Fibroblast of pulmonary artery (primary cell): ENCODE measurements around the gene CTNNA1.

ENCODE experiments used
- DNase-seq: peaks from one replicate; pipeline ENCODE4 v3.0.0-alpha.2; 2010; ENCODE audit warnings: low read depth
- H3K4me3 ChIP-seq: replicated peaks from 2 replicates; pipeline ENCODE4 v1.5.1; 2011; ENCODE audit warnings: low read depth, mild to moderate bottlenecking, control low read depth, low read length, moderate library complexity
- TF ChIP-seq, protein P1 (sequence below): IDR thresholded peaks from 2 replicates; pipeline ENCODE4 v1.5.1; 2011; ENCODE audit warnings: mild to moderate bottlenecking, control low read depth, low read length, inconsistent platforms; ENCODE audit errors: missing control alignments

CTNNA1 gene

DNA sequence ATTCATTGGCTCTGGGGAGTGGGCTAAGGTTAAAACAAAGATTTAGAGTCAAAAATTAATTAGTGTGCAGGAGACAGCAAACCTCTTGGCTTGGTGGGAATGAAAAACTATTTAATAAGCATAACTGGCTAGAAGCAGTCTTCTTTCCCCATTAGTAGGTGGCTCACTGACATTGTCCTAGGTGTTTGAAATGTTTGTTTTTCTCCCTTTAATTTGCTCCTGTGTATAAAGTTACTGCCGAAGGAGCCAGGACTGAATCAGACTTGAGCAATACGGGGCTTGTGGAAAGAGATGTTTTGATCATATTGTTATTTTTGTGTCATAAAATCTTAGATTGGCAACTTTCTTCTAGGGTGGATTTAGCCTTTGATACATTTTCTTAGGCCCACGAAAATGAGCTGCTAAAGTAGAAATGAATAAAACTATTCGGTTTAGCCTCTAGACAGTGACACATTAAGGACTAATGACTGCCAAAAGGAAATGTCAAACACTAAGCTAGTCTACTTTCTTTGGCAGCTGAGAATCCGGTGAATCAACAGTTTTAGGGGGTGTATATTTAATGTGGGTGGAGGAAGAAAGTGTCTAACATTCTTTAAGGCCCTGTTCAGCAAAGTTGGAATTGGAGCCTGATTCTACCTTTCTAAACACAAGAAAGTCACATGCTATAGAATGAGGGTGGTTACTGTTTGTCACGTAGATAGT is 91.7 kb downstream of the CTNNA1 start:
- TF ChIP-seq, protein P1, sequence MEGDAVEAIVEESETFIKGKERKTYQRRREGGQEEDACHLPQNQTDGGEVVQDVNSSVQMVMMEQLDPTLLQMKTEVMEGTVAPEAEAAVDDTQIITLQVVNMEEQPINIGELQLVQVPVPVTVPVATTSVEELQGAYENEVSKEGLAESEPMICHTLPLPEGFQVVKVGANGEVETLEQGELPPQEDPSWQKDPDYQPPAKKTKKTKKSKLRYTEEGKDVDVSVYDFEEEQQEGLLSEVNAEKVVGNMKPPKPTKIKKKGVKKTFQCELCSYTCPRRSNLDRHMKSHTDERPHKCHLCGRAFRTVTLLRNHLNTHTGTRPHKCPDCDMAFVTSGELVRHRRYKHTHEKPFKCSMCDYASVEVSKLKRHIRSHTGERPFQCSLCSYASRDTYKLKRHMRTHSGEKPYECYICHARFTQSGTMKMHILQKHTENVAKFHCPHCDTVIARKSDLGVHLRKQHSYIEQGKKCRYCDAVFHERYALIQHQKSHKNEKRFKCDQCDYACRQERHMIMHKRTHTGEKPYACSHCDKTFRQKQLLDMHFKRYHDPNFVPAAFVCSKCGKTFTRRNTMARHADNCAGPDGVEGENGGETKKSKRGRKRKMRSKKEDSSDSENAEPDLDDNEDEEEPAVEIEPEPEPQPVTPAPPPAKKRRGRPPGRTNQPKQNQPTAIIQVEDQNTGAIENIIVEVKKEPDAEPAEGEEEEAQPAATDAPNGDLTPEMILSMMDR, result no peak
- DNase-seq, result peak; percentile 64
- H3K4me3 ChIP-seq, result no peak overlapping the region

DNA sequence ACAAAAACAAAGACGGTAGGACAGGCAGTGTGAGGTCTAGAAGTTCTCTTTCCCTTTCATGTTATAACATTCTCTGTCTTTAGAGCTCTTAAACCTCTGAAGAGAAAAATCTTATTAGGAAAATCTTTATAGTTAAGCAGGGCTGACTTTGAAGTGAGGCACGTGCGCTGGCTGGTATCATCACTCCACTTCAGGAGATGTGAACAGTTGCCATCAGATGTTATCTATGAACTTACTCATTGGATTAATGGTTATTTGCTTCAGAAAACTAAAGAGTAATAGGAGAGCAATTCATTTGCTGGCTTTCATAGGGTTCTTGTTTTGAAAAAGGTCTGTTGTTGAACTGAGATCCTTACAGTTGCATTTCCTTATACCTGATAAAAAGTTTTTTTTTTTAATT is 96.2 kb downstream of the CTNNA1 start:
- H3K4me3 ChIP-seq, result no peak overlapping the region
- TF ChIP-seq, protein P1, result no peak
- no peak for DNase-seq

DNA sequence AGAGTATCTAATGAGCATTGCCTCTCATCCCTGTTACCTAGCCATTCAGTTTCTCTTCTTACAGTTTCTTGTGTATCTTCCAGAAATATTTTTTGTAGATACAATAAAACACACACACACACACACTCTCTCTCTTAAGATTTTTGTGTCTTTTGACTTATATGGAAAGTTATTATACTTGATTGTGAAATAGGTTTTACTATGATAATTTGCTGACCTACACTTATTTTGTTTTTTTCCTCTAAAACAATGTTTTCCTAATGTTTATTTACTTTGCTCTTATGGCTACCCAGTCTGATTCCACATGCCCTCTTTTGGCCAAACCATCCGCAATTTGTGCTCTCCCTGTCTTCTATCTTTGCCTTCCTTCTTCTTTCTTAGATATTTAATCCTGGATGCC is 96.7 kb downstream of the CTNNA1 start:
- no peak for DNase-seq
- TF ChIP-seq, protein P1, result no peak
- no peak overlapping the region for H3K4me3 ChIP-seq

DNA sequence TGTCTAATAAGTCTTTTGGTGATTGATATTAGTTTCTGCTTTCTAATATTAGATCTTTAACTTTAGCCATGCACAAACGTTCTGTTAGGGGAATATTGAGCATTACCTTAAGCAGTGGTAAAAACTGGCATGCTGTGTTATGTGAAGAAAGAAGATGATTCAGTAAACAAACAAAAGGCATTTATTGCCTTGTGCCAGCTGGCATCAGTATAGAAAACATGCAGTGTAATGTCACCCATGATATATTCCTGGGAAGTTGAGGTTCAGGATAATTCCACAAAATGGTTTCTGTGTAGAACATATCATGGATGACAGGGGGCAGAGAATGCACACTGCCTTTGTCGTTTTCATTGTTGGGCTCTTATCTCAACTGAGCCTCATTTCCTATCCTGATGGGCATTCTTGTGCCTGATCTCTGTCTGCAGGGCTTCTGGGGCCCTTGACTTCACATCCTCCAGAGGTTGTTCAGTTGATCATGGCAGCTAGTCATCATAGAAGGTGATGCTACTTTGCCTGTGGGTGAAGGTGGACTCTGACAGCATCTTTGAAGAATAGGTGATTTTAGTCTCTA is 97.7 kb downstream of the CTNNA1 start:
- no peak for DNase-seq
- TF ChIP-seq, protein P1, result no peak
- H3K4me3 ChIP-seq, result no peak overlapping the region

DNA sequence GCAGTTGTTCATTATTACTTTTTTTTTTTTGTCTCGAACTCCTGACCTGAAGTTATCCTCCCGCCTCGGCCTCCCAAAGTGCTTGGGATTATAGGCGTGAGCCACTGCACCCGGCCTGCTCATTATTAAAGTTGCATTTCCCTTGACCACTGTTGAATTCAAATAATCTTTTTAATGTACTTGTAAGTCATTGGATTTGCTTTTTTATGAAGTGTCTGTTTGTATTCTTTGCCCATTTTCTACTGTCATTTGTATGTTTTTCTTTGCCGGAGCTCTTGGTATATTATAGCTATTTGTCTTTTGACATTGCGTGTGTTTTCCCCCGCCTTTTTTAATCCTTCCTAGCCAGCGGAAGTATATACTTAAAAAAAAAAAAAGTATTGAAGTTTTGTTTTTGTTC is 99.9 kb downstream of the CTNNA1 start:
- no peak overlapping the region for H3K4me3 ChIP-seq
- TF ChIP-seq, protein P1, result no peak
- DNase-seq, result no peak

DNA sequence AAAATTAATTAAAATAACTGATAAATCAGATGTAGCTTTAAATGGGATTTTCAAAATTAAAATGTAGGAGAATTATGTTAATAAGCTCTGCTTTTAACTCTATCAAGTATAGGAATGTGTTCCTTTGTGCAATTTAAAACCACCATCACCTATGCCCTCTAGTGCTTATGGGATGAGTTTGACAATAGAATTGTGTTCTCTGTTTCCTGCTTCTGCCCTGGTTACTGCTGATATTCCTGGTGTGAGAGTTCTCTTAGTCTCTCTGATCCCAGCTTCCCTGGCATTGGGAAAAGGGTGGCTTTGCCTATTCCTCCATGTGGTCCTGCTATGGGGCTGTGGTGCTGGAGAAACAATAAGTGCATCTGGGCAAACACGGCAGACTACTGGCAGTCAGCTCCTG is 113.8 kb downstream of the CTNNA1 start:
- no peak for DNase-seq
- TF ChIP-seq, protein P1, result no peak
- no peak overlapping the region for H3K4me3 ChIP-seq

DNA sequence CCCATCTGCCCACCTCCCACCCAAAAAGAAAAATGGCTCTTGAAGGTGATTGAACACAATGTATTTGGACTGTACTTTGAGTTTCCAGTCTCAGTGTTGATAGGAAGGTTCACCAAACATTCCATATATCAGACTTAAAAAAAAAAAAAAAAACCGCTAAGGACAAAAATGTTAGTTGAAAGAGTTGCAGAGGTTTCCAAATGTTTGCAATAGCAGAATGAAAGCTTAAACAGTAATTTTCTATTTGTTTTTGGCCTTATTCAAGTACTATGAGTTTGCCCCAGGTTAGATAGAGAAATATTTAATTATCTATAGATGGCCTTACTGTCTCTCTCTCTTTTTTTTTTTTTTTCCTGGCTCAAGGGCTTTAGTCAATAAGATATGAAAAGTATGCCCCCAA is 115.8 kb downstream of the CTNNA1 start:
- H3K4me3 ChIP-seq, result no peak overlapping the region
- TF ChIP-seq, protein P1, result no peak
- no peak for DNase-seq
